HG03060 (cell line): ENCODE measurements around the gene SUMO1.

ENCODE experiments used
- ATAC-seq: cut with Tn5 transposase; IDR thresholded peaks from one replicate; pipeline ENCODE4 v1.9.1; 2021; ENCODE audit warnings: low read depth, moderate number of reproducible peaks; ENCODE audit not compliant: unreplicated experiment

SUMO1 gene

GRCh38 chr2:202201220-202202160 lies 36.9 kb downstream of the SUMO1 start:
- no peak for ATAC-seq

- no peak for ATAC-seq
These were observed 41.7 kb downstream of the SUMO1 start for GRCh38 chr2:202196727-202197126.

DNA sequence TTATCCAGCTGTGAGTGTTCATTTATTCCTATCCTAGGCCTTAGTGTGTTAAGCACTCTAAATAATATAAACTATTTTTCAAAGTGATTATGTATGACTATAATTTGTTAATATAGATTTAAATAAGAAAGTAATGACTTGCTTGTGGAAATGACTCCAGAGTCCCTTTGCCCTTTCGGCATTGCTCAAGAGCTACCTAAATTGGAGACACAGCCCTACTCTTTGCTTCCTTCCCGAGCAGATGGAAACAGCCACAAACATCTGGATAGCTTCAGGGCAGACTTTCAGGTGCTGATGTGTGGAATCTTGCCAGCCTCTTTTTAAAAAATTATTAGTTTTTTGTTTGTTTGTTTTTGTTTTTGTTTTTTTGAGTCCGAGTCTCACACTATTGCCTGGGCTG lies 44.0 kb downstream of the SUMO1 start:
- no peak for ATAC-seq

DNA sequence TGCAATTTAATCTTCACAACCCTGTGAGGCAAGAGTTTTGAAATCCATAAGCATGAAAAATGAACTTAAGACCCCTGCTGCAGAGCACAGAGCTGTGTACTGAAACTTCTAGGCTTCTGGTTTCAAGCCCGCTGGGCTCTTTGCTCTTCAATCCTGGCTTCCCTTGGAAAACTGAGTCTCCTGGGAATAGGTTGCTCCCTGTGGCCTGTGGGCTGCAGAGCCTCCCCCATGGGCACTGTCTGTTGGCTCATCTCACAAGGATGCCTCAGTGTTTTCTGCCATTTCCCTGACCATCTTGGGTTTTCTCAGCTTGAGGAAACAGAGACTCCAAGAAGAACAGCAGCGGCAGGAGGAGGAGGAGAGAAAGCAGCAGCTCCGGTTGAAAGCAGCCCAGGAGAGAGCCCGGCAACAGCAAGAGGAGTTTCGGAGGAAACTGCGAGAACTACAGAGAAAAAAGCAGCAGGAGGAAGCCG lies 44.5 kb downstream of the SUMO1 start:
- ATAC-seq = no peak

DNA sequence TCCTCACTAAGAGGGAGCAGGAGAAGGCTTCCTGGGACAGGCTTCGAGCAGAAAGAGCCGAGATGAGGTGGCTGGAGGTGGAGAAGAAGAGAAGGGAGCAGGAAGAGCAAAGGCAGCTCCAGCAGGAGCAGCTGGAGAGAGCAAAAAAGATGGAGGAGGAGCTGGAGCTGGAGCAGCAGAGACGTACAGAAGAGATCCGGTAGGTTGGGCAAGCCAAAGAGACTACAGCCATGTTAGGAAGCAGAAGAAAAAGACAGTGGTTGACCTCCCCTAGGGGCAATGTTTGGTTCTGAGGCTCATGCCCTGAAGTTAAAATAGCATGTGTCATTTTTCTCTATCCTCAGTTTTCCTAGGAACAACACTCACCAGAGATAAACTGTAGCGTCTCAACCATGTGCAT lies 45.1 kb downstream of the SUMO1 start:
- ATAC-seq = no peak

GRCh38 chr2:202187570-202187969 lies 50.8 kb downstream of the SUMO1 start:
- no peak for ATAC-seq

GRCh38 chr2:202186641-202187202 lies 51.7 kb downstream of the SUMO1 start:
- no peak for ATAC-seq

DNA sequence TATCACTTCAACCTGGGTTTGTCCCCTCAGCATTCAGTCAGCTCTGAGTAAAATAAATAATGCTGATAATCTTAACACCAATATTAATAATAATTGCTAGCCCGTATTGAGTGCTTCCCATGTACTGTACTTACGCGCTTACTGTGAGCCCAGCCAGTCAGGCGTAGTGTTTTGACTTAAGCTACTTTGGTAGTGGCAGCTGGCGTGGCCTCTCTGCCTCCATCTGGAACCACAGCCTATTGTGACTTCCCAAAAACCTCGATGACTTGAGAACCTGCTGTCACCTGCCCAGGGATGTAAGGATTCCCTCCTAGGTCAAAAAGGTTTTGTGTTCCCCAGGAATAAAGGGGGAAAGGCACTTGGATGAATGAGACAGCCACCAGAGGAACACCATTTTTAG lies 53.2 kb downstream of the SUMO1 start:
- no peak for ATAC-seq

DNA sequence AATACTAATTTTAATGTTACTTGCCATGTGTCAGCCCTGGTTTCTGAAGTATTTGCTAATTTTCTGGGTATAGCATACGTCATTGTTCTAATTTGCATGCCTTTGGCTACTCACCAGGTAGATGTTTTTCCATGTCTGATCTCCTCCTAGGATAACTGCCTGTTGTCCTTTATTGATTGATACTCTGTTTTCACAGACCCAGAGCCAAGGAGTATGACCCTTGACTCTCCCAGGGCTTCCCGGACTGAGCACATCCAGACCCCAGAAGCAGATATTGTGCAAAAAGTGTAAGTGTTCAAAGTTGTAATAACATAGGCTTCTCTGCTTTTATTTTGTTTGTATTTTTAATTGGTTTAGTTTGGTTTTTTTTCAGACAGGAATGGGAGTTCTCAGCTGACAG lies 53.8 kb downstream of the SUMO1 start:
- ATAC-seq = no peak

DNA sequence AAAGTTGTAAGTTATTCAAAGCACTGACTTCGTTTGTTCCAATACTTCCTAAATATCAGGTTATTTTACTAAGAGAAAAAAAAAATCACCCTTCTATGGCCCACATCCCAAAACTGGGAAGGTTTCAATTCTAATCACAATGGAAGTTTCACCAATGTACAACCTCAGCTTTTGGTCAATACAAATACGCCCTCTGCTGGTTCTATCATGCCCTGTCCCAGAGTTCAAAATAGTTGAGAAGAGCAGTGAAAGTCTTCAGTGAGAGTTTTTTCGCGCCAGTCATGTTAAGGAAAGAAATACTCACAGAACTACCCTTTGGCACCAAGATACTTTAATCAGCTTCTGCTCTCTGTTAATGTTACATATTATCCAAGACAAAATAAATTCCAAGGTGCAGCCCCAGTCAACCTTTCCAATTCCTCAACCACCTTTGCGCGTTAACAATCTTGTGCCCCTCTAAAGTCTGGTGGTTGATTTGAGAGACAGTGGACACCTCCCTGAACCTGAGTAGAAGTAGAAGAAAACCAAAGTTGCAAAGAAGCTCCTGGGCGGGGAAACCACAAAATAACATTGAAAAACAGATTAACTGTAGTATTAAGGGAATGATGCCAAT lies 59.9 kb downstream of the SUMO1 start:
- no peak for ATAC-seq

DNA sequence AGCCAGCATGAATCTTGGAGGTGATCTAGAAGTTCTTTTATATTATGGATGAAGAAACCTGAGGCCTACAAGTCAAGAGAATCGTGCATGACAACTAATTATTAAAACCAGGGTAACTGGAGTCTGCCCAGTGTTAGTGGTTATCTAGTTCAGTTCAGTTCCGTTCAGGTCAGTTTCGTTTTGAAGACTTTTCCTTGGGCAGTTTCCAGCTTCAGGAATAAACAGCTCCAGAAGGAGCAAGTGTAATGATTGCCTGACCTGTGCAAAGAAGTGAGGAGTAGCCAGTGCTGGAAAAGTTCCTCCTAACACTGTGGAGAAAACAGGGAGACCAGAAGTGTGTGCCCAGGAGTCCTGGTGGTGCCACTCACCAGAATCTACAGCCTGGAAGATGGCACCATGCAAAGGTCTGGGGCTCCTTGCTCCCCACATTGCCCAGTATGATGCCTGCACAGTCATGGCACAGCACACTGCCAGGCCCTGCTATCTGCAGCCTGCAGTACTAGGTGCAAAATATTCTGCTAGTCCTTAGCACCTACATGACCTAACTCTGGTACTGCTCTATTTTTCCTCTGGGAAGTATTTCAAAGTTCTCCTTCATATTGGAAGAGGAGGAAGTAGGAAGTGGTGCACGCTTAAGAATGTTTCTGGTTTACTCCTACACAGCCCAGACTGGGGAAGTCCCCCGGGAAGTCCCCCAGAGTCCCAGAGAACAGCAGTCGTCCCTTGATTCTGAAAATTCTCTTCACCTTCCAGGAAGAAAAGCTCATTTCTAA lies 65.8 kb downstream of the SUMO1 start:
- ATAC-seq = no peak

DNA sequence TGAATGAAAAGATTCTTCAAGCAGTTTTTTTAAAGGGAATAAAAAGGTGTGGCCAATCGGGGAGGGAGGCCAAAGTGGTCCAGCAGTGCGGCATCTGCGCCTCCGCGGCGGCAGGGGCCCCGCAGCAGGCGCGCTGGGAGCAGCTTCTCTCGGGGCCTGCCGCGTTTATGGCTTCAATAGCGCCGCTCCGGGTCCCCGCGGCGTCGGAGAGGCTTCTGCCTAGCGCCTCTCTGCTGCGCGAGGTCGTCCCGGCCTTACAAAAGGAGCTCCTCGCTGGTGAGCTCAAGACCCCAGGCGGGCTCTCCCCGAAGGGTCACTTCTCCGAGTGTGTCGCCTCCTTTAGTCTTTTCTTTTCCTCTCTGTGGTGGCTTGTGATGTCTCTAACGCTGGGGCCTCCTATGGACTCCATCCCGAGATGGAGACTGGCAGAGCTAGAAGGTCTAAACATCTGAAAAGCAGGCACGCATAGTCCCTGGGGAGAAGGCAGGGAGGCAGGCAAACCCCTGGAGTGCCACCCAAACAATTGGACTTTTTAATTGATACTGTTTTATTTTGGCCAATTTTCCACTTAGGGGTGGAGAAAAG lies 67.1 kb downstream of the SUMO1 start:
- no peak for ATAC-seq

DNA sequence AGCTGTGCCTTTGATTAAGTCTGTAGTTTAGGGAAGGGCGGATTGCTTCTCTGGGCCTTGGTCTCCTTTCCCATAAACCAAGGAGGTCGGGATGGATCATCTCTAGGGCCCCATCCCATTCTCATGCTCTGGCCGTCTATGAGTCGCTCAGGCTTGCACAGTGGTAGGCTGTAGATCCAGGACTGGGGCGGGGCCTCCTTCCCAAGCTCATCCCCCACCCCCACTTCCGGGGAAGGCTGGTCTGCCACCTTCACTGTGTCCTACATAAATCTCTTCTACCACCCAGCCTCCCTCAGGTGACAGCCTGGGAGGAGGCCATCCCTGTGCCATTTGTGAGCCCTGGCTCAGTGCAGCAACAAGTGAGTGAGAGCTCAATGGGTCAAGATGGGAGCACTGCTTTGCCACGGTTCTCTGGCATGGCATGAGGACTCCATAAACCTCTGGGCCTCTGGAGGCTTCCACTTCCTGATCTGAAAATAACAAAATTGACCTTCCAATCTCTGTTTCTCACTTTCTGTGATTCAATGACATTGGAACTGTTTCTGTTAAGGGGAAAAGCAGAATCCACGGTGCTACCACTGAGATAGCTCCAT lies 68.5 kb downstream of the SUMO1 start:
- ATAC-seq = no peak

- no peak for ATAC-seq
These were observed 69.3 kb downstream of the SUMO1 start for GRCh38 chr2:202169131-202169530.

- no peak for ATAC-seq
These were observed 72.5 kb downstream of the SUMO1 start for GRCh38 chr2:202165945-202166344.

- no peak for ATAC-seq
These were observed 73.2 kb downstream of the SUMO1 start for GRCh38 chr2:202165208-202165607.

GRCh38 chr2:202164411-202164810 lies 74.0 kb downstream of the SUMO1 start:
- ATAC-seq = no peak

DNA sequence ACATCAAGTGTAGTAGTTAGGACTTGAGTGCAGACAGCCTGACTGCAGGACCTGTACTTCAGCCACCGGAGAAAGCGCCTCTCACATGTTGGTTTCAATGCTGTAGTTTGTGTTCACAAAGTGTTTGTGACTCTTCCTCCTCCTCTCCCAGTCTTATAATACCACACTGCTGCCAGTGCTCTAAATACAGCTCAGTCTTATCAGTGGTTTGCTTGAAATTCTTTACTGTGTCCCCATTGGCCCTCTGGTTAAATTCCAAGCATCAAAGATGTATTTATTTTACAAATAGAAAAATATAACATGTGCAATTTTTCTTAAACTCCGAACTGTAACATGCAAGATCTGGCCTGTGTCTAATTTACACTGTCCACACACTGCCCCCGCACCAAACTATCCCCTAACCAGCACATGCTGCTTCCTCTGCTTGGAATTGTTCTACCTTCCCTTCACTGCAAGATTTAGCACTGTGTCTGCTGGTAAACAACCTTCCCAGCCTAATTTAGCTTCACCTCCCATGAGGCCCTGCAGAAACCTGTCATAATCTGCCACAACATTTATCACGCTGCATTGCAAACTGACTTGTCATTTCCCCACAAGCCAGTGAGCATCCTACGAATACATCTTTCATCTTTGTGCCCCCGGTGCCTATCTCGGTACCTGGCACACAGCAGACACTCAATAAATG lies 77.1 kb downstream of the SUMO1 start:
- ATAC-seq = no peak

GRCh38 chr2:202158796-202159195 lies 79.6 kb downstream of the SUMO1 start:
- no peak for ATAC-seq
